ENCODE results near the gene PPIP5K1.
"Not testable (repeated sequence)": the region's sequence is repeated elsewhere in the genome, so short reads cannot be mapped to it uniquely, and the experiment has no call there.

DNA sequence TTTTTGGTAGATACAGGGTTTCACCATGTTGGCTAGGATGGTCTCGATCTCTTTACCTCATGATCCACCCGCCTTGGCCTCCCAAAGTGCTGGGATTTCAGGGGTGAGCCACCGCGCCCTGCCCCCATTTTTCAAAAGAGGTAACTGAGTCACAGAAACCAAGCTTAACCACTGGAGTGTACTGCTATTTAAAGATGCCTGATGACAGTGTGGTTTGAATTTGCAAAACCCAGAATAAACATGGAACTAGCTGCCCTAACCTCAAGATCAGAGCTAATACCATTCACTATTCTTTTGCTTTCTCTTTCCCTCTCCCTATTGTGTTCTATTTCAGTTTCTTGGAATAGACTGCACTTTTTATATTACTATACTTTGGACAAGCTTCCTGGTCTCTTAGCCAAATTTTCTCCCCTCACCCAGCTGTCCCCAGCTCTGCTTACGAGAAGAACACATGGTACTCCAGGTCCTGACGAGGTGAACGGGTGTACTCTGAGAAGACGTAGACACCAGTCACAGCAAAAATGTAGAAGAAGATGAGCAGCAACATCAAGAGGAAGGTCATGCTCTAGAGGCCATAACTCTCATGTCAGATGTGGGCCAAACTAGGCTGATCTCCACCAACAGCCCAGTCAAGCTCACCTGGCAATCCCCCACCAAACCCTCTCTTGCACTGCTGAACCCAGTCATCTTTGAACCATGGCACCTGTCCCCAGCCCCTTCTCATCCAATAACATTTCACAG lies 48.6 kb upstream of the PPIP5K1 start:
- not testable (repeated sequence) for TF ChIP-seq POLR2AphosphoS5 (IDR thresholded peaks at IDR 0.05; ENCODE audit: borderline replicate concordance, low read depth, low read length); EZH2 (IDR thresholded peaks at IDR 0.05); FOXP2 (optimal IDR thresholded peaks at IDR 0.05; ENCODE audit: control extremely low read depth, extremely low read length, insufficient read depth)
